SU-DHL-6 (cell line): ENCODE results near the gene BEST2.

ENCODE experiments used
- CTCF ChIP-seq: fragments of 200-600 bp; sonication (generic); IDR thresholded peaks from one replicate; pipeline ENCODE4 v1.5.1; 2017; ENCODE audit warnings: antibody characterized with exemption, mild to moderate bottlenecking, low read length, moderate library complexity; ENCODE audit not compliant: insufficient read depth, poor library complexity, severe bottlenecking
- EZH2phosphoT487 ChIP-seq: fragments of 200-600 bp; sonication (generic), shearing (Covaris generic); conservative IDR thresholded peaks from 2 replicates; pipeline ENCODE4 v1.6.1; 2018; ENCODE audit warnings: mild to moderate bottlenecking, antibody characterized with exemption, low read length, moderate library complexity, mixed read lengths

GRCh38 chr19:12804051-12804450 is 52.5 kb downstream of the BEST2 start:
- no peak for TF ChIP-seq CTCF
- TF ChIP-seq EZH2phosphoT487, result no peak
